HUES6 (cell line): Measurements from ENCODE around the gene TENM4.

Experiments
- H3K27ac ChIP-seq: 2 replicates; pipeline ENCODE4 v1.7.0; 2013; ENCODE audit warnings: low read depth, mild to moderate bottlenecking, low read length, inconsistent platforms
- H3K27me3 ChIP-seq: 2 replicates; pipeline ENCODE4 v1.6.1; 2013; ENCODE audit warnings: low read length; ENCODE audit not compliant: control insufficient read depth, insufficient read depth
- H3K36me3 ChIP-seq: 2 replicates; pipeline ENCODE4 v1.6.1; 2013; ENCODE audit warnings: low read length; ENCODE audit not compliant: control insufficient read depth, insufficient read depth
- H3K4me1 ChIP-seq: 2 replicates; pipeline ENCODE4 v1.6.1; 2013; ENCODE audit warnings: low read length; ENCODE audit not compliant: control insufficient read depth, insufficient read depth
- H3K4me3 ChIP-seq: 2 replicates; pipeline ENCODE4 v1.5.1; 2013; ENCODE audit warnings: low read depth, low read length
- H3K9ac ChIP-seq: one replicate; pipeline ENCODE4 v1.6.1; 2013; ENCODE audit warnings: mild to moderate bottlenecking, low read length
- H3K9me3 ChIP-seq: 2 replicates; pipeline ENCODE4 v1.6.1; 2013; ENCODE audit warnings: low read depth, low read length; ENCODE audit not compliant: control insufficient read depth, insufficient read depth

The TENM4 gene

DNA sequence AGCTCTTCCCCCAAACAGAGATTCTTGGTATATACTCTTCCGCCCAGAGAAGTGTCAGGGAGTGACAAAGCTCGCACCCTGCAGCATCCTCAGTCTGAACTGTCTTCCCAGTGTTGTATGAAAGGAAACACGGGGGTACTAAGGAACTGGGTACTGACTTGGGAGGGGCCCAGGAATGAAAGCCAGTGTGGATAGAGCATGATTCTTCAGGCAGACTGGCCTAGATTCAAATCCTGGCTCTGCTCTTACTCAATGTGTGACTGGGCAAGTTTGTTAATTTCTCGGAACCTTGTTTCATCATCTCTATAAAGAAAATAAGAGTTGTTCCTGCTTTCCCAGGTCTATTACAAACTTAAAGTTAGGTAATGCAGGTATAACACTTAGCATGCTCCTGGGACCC lies 600.2 kb downstream of the TENM4 start:
- H3K9ac ChIP-seq = no peak overlapping the region
- no peaks in the 10 kb centered on the region for H3K9me3 ChIP-seq
- no peak overlapping the region for H3K4me3 ChIP-seq
- no peaks in the 10 kb centered on the region for H3K27me3 ChIP-seq
- H3K36me3 ChIP-seq = no peaks in the 10 kb centered on the region
- no peak overlapping the region for H3K27ac ChIP-seq
- no peaks in the 10 kb centered on the region for H3K4me1 ChIP-seq

GRCh38 chr11:78840200-78840599 lies 600.6 kb downstream of the TENM4 start:
- Histone ChIP-seq H3K27ac (no peak overlapping the region), H3K36me3 (no peaks in the 10 kb centered on the region), H3K4me1 (no peaks in the 10 kb centered on the region), H3K27me3 (no peaks in the 10 kb centered on the region), H3K9ac (no peak overlapping the region), H3K4me3 (no peak overlapping the region), H3K9me3 (no peaks in the 10 kb centered on the region)

- H3K9ac ChIP-seq = no peak overlapping the region
Measured at GRCh38 chr11:78838417-78838816, 602.4 kb downstream of the TENM4 start.

DNA sequence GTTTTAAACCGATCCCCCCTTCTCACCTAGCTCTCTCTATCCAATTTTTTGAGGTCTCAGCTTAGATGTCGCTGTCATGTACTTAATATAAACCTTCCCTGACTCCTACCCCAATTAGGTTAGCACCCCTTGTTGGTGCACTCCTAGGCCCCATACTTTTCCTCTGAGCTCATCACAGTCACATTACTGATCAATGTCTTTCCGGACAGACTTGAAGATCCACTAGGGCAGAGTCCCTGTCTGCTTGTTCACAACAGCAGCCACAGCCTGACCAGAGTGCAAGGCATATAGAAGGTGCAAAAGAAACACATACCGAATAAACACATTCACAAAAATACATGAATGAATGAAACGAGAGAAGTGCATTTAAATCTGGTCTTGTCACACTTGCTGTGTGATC lies 605.2 kb downstream of the TENM4 start:
- no peaks in the 10 kb centered on the region for H3K4me1 ChIP-seq
- no peak overlapping the region for H3K4me3 ChIP-seq
- H3K9ac ChIP-seq = no peak overlapping the region
- H3K9me3 ChIP-seq = no peaks in the 10 kb centered on the region
- H3K36me3 ChIP-seq = no peaks in the 10 kb centered on the region
- no peaks in the 10 kb centered on the region for H3K27me3 ChIP-seq
- no peak overlapping the region for H3K27ac ChIP-seq

More at GRCh38 chr11:78838417-78838816, 602.4 kb downstream of the TENM4 start:
- no peak overlapping the region for H3K4me3 ChIP-seq
- H3K9me3 ChIP-seq = no peaks in the 10 kb centered on the region
- H3K27me3 ChIP-seq = no peaks in the 10 kb centered on the region
- no peaks in the 10 kb centered on the region for H3K4me1 ChIP-seq
- H3K36me3 ChIP-seq = no peaks in the 10 kb centered on the region
- H3K27ac ChIP-seq = no peak overlapping the region

DNA sequence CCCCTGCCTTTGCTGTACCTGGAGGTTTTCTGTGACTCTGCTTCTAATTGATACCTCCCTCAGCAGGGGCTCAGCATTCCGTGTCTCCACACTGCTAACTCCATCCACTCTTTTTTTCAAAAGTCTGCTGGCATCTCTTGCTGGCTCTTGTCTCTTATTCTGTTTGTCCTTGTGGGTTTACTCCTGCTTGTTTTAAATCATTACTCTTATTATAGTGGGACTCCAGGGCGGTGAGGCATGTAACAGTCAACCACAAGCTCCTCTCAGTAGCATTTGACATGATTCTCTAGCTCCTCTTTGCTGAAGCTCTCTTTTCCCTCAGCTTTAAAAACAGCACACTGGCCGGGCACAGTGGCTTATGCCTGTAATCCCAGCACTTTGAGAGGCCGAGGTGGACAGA lies 605.9 kb downstream of the TENM4 start:
- no peak overlapping the region for H3K4me3 ChIP-seq
- H3K36me3 ChIP-seq = no peaks in the 10 kb centered on the region
- H3K9ac ChIP-seq = no peak overlapping the region
- no peaks in the 10 kb centered on the region for H3K27me3 ChIP-seq
- H3K4me1 ChIP-seq = peaks cover 6% of the 10 kb centered on the region; the same call in 1 of the 2 replicates
- H3K27ac ChIP-seq = no peak overlapping the region
- H3K9me3 ChIP-seq = no peaks in the 10 kb centered on the region

DNA sequence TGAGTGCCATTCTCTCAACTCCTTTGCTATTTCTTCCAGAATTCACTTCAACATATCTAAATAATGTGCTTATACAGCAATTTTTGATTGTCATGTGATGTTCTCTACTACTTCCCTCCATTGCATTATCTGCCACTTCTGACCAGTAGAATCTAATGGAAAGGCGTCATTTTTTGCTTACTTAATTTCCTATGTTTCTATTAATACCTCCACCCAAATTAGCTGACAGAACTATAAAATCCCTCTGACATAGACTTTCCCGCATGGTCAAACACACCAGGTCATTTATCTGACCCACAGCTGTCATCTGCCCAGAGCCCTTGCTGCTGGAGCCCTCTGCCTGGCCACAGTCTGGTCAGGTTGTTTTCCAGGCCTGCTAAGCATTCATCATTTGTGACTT lies 607.6 kb downstream of the TENM4 start:
- Histone ChIP-seq H3K9ac (no peak overlapping the region), H3K9me3 (no peaks in the 10 kb centered on the region), H3K4me1 (peaks cover 7% of the 10 kb centered on the region; the same call in 1 of the 2 replicates), H3K36me3 (no peaks in the 10 kb centered on the region), H3K27ac (no peak overlapping the region), H3K27me3 (no peaks in the 10 kb centered on the region), H3K4me3 (no peak overlapping the region)

- no peak overlapping the region for H3K4me3 ChIP-seq
- H3K4me1 ChIP-seq = peaks cover 7% of the 10 kb centered on the region; the same call in 1 of the 2 replicates
- H3K9ac ChIP-seq = no peak overlapping the region
- H3K9me3 ChIP-seq = no peaks in the 10 kb centered on the region
- H3K27ac ChIP-seq = no peak overlapping the region
- H3K36me3 ChIP-seq = no peaks in the 10 kb centered on the region
- H3K27me3 ChIP-seq = no peaks in the 10 kb centered on the region
Measured at GRCh38 chr11:78832226-78832947, 608.4 kb downstream of the TENM4 start.

- Histone ChIP-seq H3K9ac (no peak overlapping the region), H3K27ac (no peak overlapping the region), H3K36me3 (no peaks in the 10 kb centered on the region), H3K4me3 (no peak overlapping the region), H3K27me3 (no peaks in the 10 kb centered on the region), H3K9me3 (no peaks in the 10 kb centered on the region), H3K4me1 (peaks cover 7% of the 10 kb centered on the region; the same call in 1 of the 2 replicates)
Measured at GRCh38 chr11:78831571-78831970, 609.3 kb downstream of the TENM4 start.

DNA sequence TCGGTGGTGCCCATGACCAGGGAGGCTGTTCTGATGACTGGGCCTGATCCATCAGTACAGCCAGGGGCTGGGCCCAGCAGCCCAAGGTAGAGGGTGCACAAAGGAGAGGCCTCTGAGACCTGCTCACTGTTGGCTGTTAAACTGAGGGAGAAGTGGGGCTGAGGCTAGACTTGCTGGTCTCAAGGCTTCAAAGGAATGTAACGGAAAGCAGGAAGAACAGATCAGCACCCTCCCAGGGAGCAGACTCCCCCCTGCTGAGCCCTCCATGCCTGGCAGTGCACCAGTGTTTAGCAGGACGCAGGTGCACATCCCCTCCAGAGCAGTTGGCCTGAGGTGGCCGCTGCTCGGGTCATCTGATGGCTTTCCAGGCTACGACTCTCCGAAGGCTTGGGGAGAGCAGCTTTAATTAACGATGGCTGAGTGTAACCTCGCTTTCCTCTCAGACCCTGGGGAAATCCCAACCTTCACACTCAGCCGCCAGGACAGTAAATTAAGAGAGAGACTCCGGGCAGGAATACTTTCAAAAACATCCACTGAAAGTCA lies 610.5 kb downstream of the TENM4 start:
- H3K9ac ChIP-seq = no peak overlapping the region
- H3K4me3 ChIP-seq = no peak overlapping the region
- no peak overlapping the region for H3K27ac ChIP-seq
- no peaks in the 10 kb centered on the region for H3K9me3 ChIP-seq
- H3K36me3 ChIP-seq = no peaks in the 10 kb centered on the region
- peaks cover 7% of the 10 kb centered on the region; the same call in 1 of the 2 replicates for H3K4me1 ChIP-seq
- no peaks in the 10 kb centered on the region for H3K27me3 ChIP-seq

DNA sequence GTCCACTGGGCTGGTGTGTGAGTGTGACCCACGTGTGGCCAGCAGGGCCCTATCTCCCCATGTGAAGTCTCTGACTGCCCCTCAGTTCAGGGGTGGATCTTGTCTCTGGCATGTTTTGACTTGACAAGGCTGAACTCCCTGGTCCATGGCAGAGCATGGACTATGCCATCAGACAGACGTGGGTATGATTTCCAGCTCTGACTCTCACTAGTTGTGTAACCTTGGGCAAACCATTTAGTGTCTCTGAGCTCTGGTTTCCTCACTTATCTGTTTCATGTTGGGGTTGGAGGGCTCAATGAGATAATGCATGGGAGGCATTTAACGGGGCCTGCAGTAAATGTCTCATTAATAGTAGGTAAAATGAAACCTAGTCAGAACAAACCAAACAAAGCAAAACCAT lies 611.7 kb downstream of the TENM4 start:
- Histone ChIP-seq H3K9me3 (no peaks in the 10 kb centered on the region), H3K9ac (no peak overlapping the region), H3K27me3 (no peaks in the 10 kb centered on the region), H3K36me3 (no peaks in the 10 kb centered on the region), H3K27ac (no peak overlapping the region), H3K4me1 (peaks cover 7% of the 10 kb centered on the region; the same call in 1 of the 2 replicates), H3K4me3 (no peak overlapping the region)

GRCh38 chr11:78828676-78829075 lies 612.2 kb downstream of the TENM4 start:
- no peak overlapping the region for H3K27ac ChIP-seq
- no peak overlapping the region for H3K9ac ChIP-seq
- H3K4me1 ChIP-seq = peaks cover 7% of the 10 kb centered on the region; the same call in 1 of the 2 replicates
- H3K9me3 ChIP-seq = no peaks in the 10 kb centered on the region
- no peaks in the 10 kb centered on the region for H3K27me3 ChIP-seq
- H3K36me3 ChIP-seq = no peaks in the 10 kb centered on the region
- H3K4me3 ChIP-seq = no peak overlapping the region
